AG04450 (cell line): ENCODE data around the gene ZNF599. TPM values are rescaled to one million over a fixed set of nuclear protein-coding genes. Genes with fewer than 3 reads are reported as not detected.
"Not testable (repeated sequence)": the region's sequence is repeated elsewhere in the genome, so short reads cannot be mapped to it uniquely, and the experiment has no call there.

ENCODE experiments used
- CTCF ChIA-PET: fragments of 300-600, 350-600 bp; formaldehyde crosslinking; extraction: SDS; loops from one replicate; lab custom pipeline; 2022; ENCODE audit warnings: antibody characterized with exemption, inconsistent platforms; lab: Charles Lee
- POLR2A ChIA-PET: fragments of 350-600 bp; formaldehyde crosslinking; extraction: SDS; loops from one replicate; lab custom pipeline; 2021; ENCODE audit warnings: antibody characterized with exemption, inconsistent platforms; lab: Yijun Ruan, JAX
- DNase-seq: peaks from one replicate; pipeline ENCODE4 v3.0.0-alpha.2; 2011; ENCODE audit warnings: low read depth, low spot score
- H3K27ac ChIP-seq: one replicate; pipeline ENCODE4 v1.5.1; 2012; ENCODE audit warnings: low read depth, low read length, control low read depth
- H3K27me3 ChIP-seq: one replicate; pipeline ENCODE4 v1.6.0; 2012; ENCODE audit warnings: low read length; ENCODE audit not compliant: control insufficient read depth, insufficient read depth
- H3K4me3 ChIP-seq: 2 replicates; pipeline ENCODE4 v1.5.1; 2011; ENCODE audit warnings: mild to moderate bottlenecking, low read depth, low read length, control low read depth
- H3K9me3 ChIP-seq: 2 replicates; pipeline ENCODE4 v1.5.1; 2012; ENCODE audit warnings: low read length; ENCODE audit not compliant: control insufficient read depth, insufficient read depth
- polyA plus RNA-seq: library from polyadenylated mRNA; depleted of rRNA; stranded (reverse); fragments of >200 nt; gene quantifications from 2 replicates; pipeline ENCODE4 v1.2.3, GENCODE V29; 2011
- TF ChIP-seq, protein P1 (sequence below): IDR thresholded peaks from 2 replicates; pipeline ENCODE4 v1.5.1; 2011; ENCODE audit warnings: low read depth, low read length, control low read depth, inconsistent platforms

ZNF599 gene
- polyA plus RNA-seq, 1 experiment, result 9.1 TPM

GRCh38 chr19:34806976-34807860 lies 34.2 kb upstream of the ZNF599 start:
- H3K27ac ChIP-seq, result no peak overlapping the region
- no peak overlapping the region for H3K4me3 ChIP-seq
- H3K9me3 ChIP-seq, result peaks cover 17% of the 10 kb centered on the region
- DNase-seq, result no peak
- CTCF ChIA-PET, result interaction anchor here (1.6 kb wide), 1 partner anchor 31 kb away, joined by 7 read pairs; no protein-coding TSS in a partner anchor
- TF ChIP-seq, protein P1, sequence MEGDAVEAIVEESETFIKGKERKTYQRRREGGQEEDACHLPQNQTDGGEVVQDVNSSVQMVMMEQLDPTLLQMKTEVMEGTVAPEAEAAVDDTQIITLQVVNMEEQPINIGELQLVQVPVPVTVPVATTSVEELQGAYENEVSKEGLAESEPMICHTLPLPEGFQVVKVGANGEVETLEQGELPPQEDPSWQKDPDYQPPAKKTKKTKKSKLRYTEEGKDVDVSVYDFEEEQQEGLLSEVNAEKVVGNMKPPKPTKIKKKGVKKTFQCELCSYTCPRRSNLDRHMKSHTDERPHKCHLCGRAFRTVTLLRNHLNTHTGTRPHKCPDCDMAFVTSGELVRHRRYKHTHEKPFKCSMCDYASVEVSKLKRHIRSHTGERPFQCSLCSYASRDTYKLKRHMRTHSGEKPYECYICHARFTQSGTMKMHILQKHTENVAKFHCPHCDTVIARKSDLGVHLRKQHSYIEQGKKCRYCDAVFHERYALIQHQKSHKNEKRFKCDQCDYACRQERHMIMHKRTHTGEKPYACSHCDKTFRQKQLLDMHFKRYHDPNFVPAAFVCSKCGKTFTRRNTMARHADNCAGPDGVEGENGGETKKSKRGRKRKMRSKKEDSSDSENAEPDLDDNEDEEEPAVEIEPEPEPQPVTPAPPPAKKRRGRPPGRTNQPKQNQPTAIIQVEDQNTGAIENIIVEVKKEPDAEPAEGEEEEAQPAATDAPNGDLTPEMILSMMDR, result no peak
- H3K27me3 ChIP-seq, result no peaks in the 10 kb centered on the region
- POLR2A ChIA-PET, result no interaction called here

GRCh38 chr19:34804115-34804514 lies 31.1 kb upstream of the ZNF599 start:
- H3K27me3 ChIP-seq, result peaks cover 5% of the 10 kb centered on the region
- TF ChIP-seq, protein P1, result no peak
- H3K4me3 ChIP-seq, result no peak overlapping the region
- ChIA-PET CTCF (no interaction called here), POLR2A (no interaction called here)
- peaks cover 12% of the 10 kb centered on the region for H3K9me3 ChIP-seq
- DNase-seq, result no peak
- no peak overlapping the region for H3K27ac ChIP-seq

DNA sequence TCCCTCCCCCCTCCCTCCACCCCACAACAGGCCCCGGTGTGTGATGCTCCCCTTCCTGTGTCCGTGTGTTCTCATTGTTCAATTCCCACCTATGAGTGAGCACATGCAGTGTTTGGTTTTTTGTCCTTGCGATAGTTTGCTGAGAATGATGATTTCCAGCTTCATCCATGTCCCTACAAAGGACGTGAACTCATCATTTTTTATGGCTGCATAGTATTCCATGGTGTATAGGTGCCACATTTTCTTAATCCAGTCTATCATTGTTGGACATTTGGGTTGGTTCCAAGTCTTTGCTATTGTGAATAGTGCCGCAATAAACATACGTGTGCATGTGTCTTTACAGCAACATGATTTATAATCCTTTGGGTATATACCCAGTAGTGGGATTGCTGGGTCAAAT lies 23.9 kb upstream of the ZNF599 start:
- H3K4me3 ChIP-seq, H3K27ac ChIP-seq, POLR2A ChIA-PET, CTCF ChIA-PET, DNase-seq, H3K9me3 ChIP-seq, H3K27me3 ChIP-seq: not testable (repeated sequence)

DNA sequence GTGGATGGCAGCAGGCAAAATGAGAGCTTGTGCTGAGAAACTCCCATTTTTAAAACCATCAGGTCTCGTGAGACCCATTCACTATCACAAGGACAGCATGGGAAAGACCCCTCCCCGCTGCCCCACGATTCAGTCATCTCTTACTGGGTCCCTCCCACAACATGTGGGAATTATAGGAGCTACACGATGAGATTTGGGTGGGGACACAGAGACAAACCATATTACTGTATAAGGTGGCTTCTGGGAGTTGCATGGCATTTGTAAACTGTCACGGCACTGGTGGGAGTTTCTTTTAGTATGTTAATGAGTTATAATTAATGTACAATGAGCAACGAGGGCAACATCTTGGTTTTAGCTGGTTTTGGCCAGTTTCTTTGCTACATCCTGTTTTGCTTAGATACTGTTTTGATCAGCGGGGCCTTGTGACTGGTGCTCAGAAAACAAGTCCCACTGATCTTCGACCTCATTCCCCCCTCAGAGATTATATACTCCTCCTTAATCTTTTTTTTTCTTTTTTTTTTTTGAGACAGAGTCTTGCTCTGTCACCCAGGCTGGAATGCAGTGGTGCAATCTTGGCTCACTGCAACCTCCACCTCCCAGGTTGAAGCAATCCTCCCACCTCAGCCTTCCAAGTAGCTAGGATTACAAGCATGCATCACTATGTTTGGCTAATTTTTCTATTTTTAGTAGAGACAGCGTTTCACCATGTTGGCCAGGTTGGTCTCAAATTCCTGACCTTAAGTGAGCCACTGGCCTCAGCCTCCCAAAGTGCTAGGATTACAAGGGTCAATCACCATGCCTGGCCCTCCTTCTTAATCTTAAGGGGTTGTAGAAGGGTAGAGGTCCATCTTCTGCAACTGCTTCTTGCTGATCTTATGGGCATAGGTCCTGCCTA lies 21.3 kb upstream of the ZNF599 start:
- DNase-seq, result no peak
- Histone ChIP-seq H3K27ac (no peak overlapping the region), H3K27me3 (no peaks in the 10 kb centered on the region), H3K4me3 (no peak overlapping the region), H3K9me3 (no peaks in the 10 kb centered on the region)
- CTCF ChIA-PET, result no interaction called here
- POLR2A ChIA-PET, result no interaction called here
- TF ChIP-seq, protein P1, result no peak

- TF ChIP-seq, protein P1, result no peak
- POLR2A ChIA-PET, result no interaction called here
- no peak overlapping the region for H3K27ac ChIP-seq
- H3K27me3 ChIP-seq, result no peaks in the 10 kb centered on the region
- CTCF ChIA-PET, result no interaction called here
- H3K4me3 ChIP-seq, result peak overlapping the region; percentile 5; the same call in 1 of the 2 replicates
- no peak for DNase-seq
- no peaks in the 10 kb centered on the region for H3K9me3 ChIP-seq
Observed at GRCh38 chr19:34793565-34793964, 20.6 kb upstream of the ZNF599 start.
